ENCODE data around the gene SRGAP3. TPM values are rescaled to one million over a fixed set of nuclear protein-coding genes. Genes with fewer than 3 reads are reported as not detected.

Gene SRGAP3
- total RNA-seq, 1 experiment from 2014 or later = 3.0 TPM

DNA sequence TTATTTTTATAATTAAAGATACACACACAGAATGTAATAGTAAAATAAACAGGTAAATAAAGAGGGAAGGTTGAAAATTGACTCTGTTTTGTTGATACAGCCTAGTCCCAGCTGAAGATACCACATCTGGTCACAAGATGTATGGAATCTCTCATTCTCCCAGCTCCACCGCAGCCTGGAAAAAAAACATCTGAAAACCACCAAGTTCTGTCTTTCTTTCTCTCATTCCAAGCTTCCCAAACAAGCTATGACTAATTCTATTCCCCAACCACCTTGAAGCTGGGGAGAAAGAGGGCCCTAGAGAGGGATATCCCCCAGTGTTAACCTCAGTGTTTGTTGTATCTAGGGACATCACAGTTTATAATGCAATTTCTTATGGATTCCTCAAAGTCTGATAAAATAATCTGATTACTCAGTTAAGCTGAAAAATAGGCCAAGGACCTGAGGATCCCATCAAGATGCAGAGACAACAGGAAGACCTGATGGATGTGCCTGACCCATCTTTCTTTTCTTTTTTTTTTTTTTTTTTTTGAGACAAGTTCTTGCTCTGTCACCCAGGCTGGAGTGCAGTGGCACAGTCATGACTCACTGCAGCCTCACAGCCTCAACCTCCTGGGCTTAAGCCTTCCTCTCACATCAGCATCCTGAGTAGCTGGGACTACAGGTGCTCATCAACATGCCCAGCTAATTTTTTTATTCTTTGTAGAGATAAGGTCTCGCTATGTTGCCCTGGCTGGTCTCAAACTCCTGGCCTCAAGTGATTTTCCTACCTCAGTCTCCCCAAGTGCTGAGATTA is 38.1 kb downstream of the SRGAP3 start:
- DNase-seq (ENCODE audit: low read depth, low spot score) = peak; percentile 52
- in situ Hi-C loops (cut with HindIII; ENCODE audit: low pct_unique_long_range_greater_than_20kb, low sequenced_read_pairs) = no loop called here

DNA sequence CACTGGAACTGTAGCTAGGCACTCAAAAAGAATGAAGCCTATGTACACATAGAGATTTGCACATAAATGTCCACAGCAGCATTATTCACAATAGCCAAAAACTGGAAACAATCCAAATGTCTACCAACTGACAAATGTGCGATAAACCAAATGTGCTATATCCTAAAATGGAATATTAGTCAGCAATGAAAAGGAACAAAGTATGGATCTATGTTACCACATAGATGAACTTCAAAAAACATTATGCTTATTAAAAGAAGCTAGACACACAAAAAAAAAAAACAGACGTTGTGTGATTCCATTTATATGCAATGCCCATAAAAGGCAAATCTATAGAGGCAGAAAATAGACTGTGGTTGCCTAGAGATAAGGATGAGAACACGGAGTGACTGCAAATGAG is 39.7 kb downstream of the SRGAP3 start:
- DNase-seq (ENCODE audit: low read depth, low spot score) = no peak
- in situ Hi-C loops (cut with HindIII; ENCODE audit: low pct_unique_long_range_greater_than_20kb, low sequenced_read_pairs) = no loop called here

DNA sequence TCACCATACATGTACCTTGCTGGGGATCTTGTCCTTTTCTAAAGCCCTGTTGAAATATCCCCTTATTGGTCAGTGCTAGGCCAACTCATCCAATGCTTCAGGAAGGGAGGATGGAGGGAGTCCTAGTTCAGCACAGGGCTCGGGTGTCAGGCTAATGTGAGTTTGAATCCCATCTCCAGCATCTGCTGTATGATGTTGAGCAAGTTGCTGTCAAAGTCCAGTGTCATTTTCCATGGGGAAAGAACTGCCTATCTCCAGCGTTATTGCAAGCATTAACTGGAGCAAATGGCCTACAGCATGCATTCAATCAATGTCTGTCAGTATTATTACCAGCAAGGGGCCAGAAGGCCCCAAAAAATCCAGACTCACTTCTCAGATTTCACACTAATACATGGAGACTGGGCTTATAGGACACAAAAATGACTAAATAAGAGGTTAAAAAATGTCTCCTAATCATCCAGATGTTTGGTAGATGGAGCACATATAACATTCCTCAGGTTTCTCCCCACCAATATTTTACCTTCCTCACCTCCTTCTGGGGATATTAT is 40.8 kb downstream of the SRGAP3 start:
- in situ Hi-C loops (cut with HindIII; ENCODE audit: low pct_unique_long_range_greater_than_20kb, low sequenced_read_pairs) = no loop called here

DNA sequence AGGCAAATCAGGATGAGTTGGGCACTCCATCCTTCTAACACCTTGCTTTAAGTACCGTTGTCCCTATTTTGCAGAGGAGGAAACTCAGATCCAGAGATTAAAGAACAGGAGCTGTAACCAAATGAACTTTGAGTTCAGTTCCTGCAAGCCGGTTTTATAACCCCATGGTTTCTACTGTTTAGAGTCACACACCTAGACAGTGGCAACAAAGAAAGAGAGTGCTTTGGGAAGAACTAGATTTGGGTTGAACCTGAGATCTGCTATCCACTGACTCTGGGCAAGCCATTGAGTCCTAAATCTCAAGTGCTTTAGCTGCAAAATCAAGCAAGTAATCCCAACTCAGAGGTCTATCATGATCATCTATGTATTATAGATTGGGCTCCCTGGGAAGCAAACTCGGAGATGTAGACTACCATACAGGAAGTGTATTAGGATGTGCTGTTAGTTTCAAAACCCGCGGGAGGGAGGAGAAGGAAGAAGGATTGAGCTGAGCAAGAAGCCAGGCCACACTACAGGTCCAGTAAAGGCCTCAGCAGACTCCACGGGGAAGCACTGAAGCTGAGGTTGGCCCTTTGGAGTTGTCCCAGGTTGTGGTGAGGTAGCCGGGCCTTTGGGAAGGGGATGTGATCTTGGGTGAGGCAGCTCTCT is 42.2 kb downstream of the SRGAP3 start:
- in situ Hi-C loops (cut with HindIII; ENCODE audit: low pct_unique_long_range_greater_than_20kb, low sequenced_read_pairs) = no loop called here

More for the DNA sequence above, 40.8 kb downstream of the SRGAP3 start:
- DNase-seq (ENCODE audit: low read depth, low spot score) = no peak

DNA sequence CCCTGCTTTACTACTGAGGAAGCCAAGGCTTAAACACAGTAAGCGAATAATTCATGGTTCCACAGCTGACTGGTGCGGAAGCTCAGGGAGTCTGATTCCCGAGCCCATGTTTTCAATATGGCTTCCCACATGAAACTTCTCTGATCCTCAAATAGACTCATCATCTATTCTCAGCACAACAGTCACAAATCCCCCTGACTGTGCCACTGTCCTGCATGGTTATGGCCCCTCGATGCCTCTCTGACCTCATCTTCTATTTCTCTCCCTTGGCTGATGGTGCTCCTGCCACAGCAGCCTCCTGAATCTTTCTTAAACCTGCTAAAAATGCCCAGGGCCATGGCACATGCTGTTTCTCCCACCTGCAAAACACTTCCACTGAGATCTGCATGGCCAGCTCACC is 43.2 kb downstream of the SRGAP3 start:
- no peak for DNase-seq (ENCODE audit: low read depth, low spot score)
- in situ Hi-C loops (cut with HindIII; ENCODE audit: low pct_unique_long_range_greater_than_20kb, low sequenced_read_pairs) = no loop called here

More for the DNA sequence above, 42.2 kb downstream of the SRGAP3 start:
- no peak for DNase-seq (ENCODE audit: low read depth, low spot score)

DNA sequence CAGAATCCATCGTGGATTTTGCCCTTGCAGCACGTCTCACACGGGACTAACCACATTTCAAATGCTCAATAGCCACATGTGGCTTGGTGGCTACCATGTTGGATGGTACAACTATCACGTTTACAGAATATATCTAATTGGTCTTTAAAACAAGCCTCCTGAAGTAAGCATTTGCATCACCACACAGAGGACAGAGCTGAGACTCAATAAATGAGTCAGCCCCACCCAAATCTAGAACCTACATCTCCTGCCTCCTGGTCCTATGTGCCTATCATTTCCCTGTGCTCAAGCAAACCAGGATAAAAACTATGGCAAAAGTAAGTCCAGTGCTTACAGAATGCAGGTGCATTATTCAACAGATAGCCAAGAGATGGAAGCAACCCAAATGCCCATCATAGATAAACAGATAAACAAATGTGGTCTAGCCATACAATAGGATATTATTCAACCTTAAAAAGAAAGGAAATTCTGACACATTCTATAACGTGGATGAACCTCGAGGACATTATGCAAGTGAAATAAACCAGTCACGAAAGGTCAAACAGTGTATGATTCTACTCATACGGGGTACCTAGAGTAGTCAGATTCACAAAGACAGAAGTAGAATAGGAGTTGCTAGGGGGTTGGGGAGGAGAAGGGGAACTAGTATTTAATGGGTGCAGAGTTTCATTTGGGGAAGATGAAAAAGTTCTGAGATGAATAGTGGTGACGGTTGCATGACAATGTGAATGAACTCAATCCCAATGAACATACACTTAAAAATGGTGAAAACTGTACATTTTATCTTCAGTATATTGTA is 43.9 kb downstream of the SRGAP3 start:
- no peak for DNase-seq (ENCODE audit: low read depth, low spot score)
- in situ Hi-C loops (cut with HindIII; ENCODE audit: low pct_unique_long_range_greater_than_20kb, low sequenced_read_pairs) = no loop called here

DNA sequence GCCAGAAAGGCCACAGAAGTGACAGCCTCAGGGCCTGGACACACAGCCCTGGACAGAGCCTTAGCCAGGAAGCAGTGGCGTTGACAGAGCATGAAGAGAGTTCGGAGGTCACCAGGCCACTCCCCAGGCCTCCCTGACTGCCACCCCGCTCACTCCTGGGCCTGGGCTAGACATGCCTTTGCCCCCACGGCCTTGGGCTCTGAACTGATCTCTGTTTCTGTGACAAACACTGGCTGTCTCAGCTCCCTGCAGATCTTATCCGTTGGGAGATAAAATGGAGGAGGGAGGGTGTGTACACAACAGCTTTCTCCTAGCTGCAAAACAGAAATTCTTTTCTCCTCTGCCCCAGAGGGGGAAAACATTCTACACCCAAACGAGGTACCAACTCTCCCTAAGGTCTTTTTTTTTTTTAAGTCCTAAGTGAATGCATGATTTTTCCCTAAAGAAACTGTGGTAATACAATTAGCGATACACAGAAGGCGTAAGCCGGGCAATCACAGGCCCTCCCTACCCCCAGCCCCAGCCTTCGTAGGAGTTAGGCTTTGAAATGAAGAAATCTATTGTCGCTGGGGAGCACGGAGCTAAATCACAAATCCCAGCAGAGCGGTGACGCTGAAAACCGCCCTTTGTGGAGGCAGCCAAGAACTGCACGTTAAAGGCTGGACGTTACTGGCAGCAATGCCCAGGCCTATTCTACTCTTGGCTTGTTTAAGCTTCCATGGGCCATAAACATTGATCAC is 45.0 kb downstream of the SRGAP3 start:
- in situ Hi-C loops (cut with HindIII; ENCODE audit: low pct_unique_long_range_greater_than_20kb, low sequenced_read_pairs) = no loop called here
- no peak for DNase-seq (ENCODE audit: low read depth, low spot score)

DNA sequence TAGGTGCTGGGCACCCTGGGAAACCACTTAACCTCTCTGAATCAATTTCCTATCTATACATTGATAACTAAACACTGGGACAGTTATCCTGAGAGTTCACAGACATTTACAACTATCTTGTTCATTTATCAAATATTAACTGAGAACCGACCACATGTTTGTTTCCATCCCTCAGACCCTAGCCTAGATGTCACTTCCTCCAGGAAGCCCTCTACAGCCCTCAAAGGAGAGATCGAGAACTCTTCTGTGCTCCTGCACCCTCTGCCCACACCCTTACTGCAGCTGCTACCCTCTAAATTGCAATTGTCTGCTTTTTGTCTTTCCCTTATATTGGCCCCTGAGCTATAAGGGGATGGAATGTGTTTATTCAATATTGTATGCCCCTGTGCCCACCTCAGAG is 46.1 kb downstream of the SRGAP3 start:
- DNase-seq (ENCODE audit: low read depth, low spot score) = no peak
- in situ Hi-C loops (cut with HindIII; ENCODE audit: low pct_unique_long_range_greater_than_20kb, low sequenced_read_pairs) = no loop called here

DNA sequence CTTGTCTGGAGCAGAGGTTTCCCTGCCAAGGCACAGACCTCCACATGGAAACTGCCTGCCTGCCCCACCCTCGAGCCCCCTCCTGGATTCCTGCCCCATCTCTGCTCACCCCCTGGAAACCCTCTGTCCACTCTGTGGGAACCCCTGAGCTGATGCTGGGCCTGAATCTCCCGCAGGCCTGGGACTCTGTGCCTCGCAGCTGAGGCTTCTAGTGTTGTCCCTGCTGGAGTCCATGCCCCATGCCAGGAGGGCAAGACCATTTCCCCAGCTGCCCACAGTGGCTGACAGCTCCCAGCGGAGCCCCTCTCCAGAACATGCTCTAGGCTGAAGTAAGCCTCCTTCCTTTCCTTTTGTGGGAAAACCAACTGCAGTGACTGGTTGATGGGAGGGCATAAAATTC is 46.9 kb downstream of the SRGAP3 start:
- in situ Hi-C loops (cut with HindIII; ENCODE audit: low pct_unique_long_range_greater_than_20kb, low sequenced_read_pairs) = no loop called here
- no peak for DNase-seq (ENCODE audit: low read depth, low spot score)

DNA sequence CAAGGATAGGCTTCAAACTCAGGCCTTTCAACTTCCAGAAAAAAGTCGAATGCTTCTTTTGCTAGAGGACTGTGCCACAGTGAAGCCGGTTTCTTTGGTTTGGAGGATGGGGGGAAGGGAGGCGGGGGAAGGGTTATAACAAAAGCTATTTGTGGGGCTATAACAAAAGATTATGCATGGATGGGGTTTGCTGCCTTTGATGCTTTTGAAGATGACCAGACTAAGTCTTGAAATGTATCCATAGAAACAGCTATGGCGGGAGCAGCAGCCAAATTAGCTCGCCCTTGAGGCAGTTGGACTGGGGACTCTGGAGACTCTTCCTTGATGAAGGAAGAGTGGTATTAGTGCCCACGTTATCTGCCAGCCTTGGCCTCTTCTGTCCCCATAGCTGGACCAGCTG is 47.5 kb downstream of the SRGAP3 start:
- DNase-seq (ENCODE audit: low read depth, low spot score) = no peak
- in situ Hi-C loops (cut with HindIII; ENCODE audit: low pct_unique_long_range_greater_than_20kb, low sequenced_read_pairs) = no loop called here

DNA sequence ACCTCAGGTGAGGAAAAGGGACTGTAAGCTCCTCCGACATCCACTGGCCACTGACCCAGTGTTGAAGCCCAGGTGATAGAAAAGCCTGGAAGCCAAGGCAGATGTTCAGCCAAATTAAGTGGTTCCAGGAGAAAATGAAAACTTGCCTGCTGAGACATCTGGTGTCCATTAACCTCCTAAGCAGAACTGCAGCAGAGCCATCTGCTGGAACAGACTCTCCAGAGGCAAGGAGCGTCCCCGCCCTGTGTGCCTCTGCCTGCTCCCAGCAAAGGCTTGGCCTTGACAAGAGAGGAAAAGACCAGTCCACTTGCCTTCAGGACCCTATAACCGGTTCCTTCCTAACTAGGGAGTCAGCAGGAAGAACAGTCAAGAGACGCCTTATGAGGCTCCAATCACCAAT is 48.2 kb downstream of the SRGAP3 start:
- in situ Hi-C loops (cut with HindIII; ENCODE audit: low pct_unique_long_range_greater_than_20kb, low sequenced_read_pairs) = no loop called here
- no peak for DNase-seq (ENCODE audit: low read depth, low spot score)

DNA sequence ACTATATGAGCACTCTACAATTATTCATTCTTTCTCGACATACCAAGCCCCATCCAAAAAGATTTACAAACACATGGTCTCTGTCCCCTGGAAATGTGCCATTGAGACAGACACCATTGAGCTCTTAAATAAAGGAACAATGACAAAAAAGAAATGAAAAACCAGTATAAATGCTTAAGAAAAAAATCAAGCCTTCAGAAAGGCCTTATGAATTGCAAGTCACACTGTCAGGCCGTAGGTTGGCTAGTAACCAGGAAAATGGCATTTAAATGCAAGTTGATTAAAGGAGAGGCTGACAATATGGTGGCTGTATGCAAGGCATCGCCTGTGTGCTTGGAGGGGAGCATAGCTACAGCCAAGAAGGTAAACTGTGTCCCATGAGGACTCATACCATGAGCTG is 49.7 kb downstream of the SRGAP3 start:
- in situ Hi-C loops (cut with HindIII; ENCODE audit: low pct_unique_long_range_greater_than_20kb, low sequenced_read_pairs) = no loop called here
- DNase-seq (ENCODE audit: low read depth, low spot score) = no peak

DNA sequence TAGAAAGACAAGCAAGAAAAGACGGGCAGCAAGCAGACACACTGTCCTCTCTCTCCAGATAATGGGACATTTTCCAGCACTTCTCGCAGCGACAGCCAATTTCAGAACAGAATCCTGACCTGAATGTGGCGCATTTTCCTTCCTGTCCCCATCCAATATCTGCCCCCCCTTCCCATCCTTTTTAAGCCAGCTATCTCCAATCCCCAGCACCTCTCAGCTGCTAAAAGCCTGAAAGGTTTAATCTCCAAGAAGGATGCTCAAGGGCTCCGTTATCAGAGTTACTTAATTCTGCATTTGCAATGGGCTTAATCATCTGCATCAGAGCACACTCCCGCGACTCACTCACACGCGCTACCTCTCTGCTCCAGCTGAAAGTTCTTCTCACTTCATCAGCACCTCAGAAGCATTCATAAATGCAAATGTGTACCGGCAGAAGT is 50.5 kb downstream of the SRGAP3 start:
- in situ Hi-C loops (cut with HindIII; ENCODE audit: low pct_unique_long_range_greater_than_20kb, low sequenced_read_pairs) = no loop called here
- DNase-seq (ENCODE audit: low read depth, low spot score) = no peak

DNA sequence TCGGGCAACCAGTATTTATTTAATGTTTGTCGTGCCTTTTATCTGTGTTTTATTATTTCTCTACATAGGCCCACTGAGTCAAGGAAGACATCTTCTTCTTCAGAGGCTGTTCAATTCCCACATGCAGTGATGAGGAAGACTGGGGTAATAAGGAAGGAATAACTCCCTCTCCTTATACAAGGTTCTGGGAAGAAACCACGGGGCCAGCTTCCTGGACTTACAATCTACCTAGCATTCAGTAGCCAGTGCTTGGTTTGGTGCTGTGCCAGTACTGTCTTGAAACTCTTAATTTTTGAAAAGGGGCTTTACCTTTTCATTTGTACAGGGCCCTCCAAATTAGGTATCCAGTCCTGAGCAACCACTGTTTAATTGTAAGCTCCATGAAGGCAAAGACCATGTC is 51.2 kb downstream of the SRGAP3 start:
- DNase-seq (ENCODE audit: low read depth, low spot score) = no peak
- in situ Hi-C loops (cut with HindIII; ENCODE audit: low pct_unique_long_range_greater_than_20kb, low sequenced_read_pairs) = no loop called here

DNA sequence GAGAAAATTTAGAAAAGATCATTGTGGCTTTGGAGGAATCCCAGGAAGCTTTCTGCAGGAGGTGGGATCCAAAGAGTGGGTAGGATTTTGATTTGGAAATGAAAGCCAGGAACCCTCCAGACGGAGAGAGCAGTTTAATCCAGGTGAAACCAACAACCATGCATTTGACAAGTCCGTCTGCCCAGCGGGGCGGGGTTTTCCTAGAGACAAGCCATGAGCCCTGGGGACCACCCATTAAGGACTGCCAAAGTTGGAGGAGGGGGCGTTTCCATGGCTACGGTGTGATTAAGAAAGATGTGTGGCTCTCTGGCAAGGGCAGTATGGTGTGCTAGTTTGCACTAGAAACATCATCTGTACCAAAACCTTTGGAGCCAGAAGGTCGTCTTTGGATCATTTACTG is 53.4 kb downstream of the SRGAP3 start:
- in situ Hi-C loops (cut with HindIII; ENCODE audit: low pct_unique_long_range_greater_than_20kb, low sequenced_read_pairs) = no loop called here
- no peak for DNase-seq (ENCODE audit: low read depth, low spot score)

DNA sequence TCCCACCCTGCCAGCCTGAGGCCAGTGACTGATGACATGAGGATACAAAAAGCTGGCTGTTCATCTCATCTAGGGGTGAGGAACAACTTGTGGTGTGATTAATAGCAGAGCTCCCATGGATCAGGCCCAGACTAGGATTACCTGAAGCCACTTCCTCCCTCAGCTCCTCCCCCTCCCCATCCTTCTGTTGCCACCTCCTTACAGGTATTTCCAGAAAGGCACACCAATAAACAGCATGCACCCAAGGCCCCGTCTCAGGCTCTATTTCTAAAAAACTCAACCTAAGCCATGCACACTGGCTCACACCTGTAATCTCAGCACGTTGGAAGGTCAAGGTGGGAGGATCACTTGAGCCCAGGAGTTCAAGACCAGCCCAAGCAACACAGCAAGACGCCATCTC is 54.1 kb downstream of the SRGAP3 start:
- in situ Hi-C loops (cut with HindIII; ENCODE audit: low pct_unique_long_range_greater_than_20kb, low sequenced_read_pairs) = no loop called here
- DNase-seq (ENCODE audit: low read depth, low spot score) = no peak

DNA sequence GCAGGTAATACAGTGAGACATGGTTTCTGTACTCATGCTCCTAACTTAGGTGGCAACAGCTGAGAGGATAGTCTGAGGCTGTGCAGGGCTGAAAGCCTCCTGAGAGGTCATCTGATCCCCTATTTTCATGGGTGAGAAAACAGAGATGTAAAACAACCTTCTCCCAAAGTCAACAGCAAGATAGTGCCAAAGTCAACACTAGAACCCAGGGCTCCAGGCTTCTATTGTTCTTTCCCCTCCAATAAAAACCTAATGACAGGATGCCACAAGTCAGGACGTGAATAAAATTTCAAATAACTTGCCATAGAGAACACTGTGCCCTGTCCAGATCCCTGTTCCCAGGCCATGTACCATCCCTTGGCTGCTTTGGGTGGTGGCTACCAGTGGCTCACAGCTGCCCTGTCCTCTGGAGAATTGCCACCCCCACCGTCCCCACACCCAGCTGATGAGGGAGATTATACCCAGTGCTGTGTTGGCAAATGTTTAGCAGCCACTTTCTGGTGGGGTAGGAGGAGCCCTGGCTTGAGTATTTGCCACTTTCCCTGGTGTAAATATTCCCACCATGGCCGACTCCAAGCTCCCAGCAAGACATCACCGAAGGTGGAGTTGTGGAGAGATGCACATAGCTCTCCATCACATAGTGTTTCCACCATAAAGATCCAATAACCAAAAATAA is 54.8 kb downstream of the SRGAP3 start:
- DNase-seq (ENCODE audit: low read depth, low spot score) = no peak
- in situ Hi-C loops (cut with HindIII; ENCODE audit: low pct_unique_long_range_greater_than_20kb, low sequenced_read_pairs) = no loop called here

Measured in SK-MEL-5 (cell line).